Ishikawa (cell line): ENCODE measurements around the gene LGSN.

Source experiments
- CEBPB ChIP-seq: IDR thresholded peaks from 2 replicates; pipeline ENCODE4 v1.6.1; 2012
- CREB1 ChIP-seq: IDR thresholded peaks from 2 replicates; pipeline ENCODE4 v1.6.1; 2012; ENCODE audit warnings: low read depth
- EGR1 ChIP-seq: IDR thresholded peaks from 2 replicates; pipeline ENCODE4 v1.6.1; 2012
- EP300 ChIP-seq: IDR thresholded peaks from 2 replicates; pipeline ENCODE4 v1.6.1; 2012; ENCODE audit warnings: borderline replicate concordance
- FOXM1 ChIP-seq: IDR thresholded peaks from 2 replicates; pipeline ENCODE4 v1.6.1; 2012; ENCODE audit warnings: low read depth, borderline replicate concordance
- NFIC ChIP-seq: IDR thresholded peaks from 2 replicates; pipeline ENCODE4 v1.6.1; 2012
- RAD21 ChIP-seq: IDR thresholded peaks from 2 replicates; pipeline ENCODE4 v1.6.1; 2012; ENCODE audit warnings: low read depth
- TAF1 ChIP-seq: IDR thresholded peaks from 2 replicates; pipeline ENCODE4 v1.6.1; 2012; ENCODE audit warnings: low read depth, mild to moderate bottlenecking
- TCF12 ChIP-seq: IDR thresholded peaks from 2 replicates; pipeline ENCODE4 v1.6.1; 2012; ENCODE audit warnings: low read depth
- TEAD4 ChIP-seq: IDR thresholded peaks from 2 replicates; pipeline ENCODE4 v1.6.1; 2012
- YY1 ChIP-seq: IDR thresholded peaks from 2 replicates; pipeline ENCODE4 v1.6.1; 2012; ENCODE audit warnings: low read depth
- ZBTB7A ChIP-seq: IDR thresholded peaks from 2 replicates; pipeline ENCODE4 v1.6.1; 2012; ENCODE audit warnings: low read depth
- TF ChIP-seq, protein P1 (sequence below): IDR thresholded peaks from 2 replicates; pipeline ENCODE4 v1.6.1; 2012
- TF ChIP-seq, protein P2 (sequence below): IDR thresholded peaks from 2 replicates; pipeline ENCODE4 v1.6.1; 2012
- TF ChIP-seq, protein P3 (sequence below): IDR thresholded peaks from 2 replicates; pipeline ENCODE4 v1.6.1; 2012; ENCODE audit warnings: low read depth, mild to moderate bottlenecking

LGSN gene

DNA sequence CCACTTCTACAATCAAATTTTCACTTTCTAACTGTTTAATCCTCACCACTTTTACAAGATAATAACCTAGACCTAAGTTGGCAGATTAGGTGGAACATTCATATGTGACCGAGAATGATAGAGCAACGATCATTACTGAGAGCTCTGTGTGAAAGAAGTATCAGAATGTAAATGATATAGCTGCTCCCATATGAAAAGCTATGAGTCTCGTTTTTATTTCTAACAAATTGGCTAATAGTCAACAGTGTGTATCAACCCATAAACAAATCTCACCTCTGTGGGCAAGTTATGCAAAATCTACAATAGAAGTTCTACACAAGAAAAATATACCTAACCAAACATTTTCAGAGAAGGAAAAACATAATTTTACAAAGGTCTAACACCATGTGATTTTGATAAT is 3.7 kb downstream of the LGSN start:
- TF ChIP-seq, protein P1, sequence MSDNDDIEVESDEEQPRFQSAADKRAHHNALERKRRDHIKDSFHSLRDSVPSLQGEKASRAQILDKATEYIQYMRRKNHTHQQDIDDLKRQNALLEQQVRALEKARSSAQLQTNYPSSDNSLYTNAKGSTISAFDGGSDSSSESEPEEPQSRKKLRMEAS: no peak
- TF ChIP-seq TEAD4: no peak
- TF ChIP-seq TAF1: no peak
- no peak for TF ChIP-seq YY1
- TF ChIP-seq, protein P2, sequence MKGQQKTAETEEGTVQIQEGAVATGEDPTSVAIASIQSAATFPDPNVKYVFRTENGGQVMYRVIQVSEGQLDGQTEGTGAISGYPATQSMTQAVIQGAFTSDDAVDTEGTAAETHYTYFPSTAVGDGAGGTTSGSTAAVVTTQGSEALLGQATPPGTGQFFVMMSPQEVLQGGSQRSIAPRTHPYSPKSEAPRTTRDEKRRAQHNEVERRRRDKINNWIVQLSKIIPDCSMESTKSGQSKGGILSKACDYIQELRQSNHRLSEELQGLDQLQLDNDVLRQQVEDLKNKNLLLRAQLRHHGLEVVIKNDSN: no peak
- TF ChIP-seq CREB1: no peak
- no peak for TF ChIP-seq RAD21
- TF ChIP-seq, protein P3, sequence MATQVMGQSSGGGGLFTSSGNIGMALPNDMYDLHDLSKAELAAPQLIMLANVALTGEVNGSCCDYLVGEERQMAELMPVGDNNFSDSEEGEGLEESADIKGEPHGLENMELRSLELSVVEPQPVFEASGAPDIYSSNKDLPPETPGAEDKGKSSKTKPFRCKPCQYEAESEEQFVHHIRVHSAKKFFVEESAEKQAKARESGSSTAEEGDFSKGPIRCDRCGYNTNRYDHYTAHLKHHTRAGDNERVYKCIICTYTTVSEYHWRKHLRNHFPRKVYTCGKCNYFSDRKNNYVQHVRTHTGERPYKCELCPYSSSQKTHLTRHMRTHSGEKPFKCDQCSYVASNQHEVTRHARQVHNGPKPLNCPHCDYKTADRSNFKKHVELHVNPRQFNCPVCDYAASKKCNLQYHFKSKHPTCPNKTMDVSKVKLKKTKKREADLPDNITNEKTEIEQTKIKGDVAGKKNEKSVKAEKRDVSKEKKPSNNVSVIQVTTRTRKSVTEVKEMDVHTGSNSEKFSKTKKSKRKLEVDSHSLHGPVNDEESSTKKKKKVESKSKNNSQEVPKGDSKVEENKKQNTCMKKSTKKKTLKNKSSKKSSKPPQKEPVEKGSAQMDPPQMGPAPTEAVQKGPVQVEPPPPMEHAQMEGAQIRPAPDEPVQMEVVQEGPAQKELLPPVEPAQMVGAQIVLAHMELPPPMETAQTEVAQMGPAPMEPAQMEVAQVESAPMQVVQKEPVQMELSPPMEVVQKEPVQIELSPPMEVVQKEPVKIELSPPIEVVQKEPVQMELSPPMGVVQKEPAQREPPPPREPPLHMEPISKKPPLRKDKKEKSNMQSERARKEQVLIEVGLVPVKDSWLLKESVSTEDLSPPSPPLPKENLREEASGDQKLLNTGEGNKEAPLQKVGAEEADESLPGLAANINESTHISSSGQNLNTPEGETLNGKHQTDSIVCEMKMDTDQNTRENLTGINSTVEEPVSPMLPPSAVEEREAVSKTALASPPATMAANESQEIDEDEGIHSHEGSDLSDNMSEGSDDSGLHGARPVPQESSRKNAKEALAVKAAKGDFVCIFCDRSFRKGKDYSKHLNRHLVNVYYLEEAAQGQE: no peak
- no peak for TF ChIP-seq ZBTB7A

DNA sequence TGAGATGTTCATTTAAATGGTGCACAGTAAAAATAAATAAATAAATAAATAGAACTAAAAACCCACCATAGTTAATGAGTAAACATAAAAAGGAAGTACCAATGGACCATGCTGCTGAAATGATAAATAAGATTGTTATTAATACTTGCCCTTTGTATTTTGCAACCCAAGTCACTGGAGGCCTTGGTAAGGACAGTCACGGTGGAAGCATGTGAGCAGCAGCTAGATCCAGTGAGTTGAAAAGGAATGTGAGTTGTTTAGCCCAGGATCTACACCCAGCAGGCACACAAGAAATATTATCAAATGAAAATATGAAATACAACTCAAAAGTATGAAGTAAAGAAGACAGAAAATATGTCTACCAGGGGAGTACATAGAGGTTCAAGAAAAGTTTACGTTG is 6.7 kb downstream of the LGSN start:
- TF ChIP-seq CREB1 (no peak), CEBPB (no peak), FOXM1 (no peak), TAF1 (no peak), NFIC (no peak), TEAD4 (no peak), RAD21 (no peak), YY1 (no peak), EGR1 (no peak), EP300 (no peak), ZBTB7A (no peak), TCF12 (no peak)
- TF ChIP-seq, protein P1: no peak
- TF ChIP-seq, protein P2: no peak
- TF ChIP-seq, protein P3: no peak

DNA sequence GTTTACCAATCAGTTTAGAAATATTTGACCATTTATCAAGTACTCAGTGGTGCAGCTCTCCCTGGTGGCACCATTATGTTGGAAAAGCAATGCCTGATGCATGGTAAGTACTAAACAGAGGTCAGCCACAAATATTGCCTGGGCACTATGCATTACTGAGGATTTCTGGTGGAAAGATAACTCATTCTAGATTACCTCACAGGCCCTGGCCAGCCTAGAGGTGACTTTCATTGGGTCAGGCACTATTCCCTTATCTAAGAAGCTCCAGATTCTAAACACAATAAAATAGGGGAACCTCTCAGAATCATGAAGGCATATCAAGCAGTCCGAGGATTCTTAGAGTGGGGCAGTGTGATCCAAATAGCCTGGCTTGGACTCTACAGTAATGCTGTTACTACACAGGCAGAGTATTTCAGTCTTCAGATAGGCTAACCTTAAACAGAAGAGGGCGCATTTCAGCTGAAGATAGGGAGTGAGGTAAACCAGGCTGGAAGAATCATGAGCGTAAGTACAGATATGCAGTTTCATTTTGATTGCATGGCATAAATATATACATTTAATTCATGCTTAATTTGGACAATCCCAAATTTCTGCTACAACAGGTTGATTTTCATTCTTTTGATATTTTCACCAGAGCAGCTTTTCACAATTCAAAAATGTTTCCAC is 12.1 kb downstream of the LGSN start:
- TF ChIP-seq FOXM1 (no peak), RAD21 (peak; percentile 61)

DNA sequence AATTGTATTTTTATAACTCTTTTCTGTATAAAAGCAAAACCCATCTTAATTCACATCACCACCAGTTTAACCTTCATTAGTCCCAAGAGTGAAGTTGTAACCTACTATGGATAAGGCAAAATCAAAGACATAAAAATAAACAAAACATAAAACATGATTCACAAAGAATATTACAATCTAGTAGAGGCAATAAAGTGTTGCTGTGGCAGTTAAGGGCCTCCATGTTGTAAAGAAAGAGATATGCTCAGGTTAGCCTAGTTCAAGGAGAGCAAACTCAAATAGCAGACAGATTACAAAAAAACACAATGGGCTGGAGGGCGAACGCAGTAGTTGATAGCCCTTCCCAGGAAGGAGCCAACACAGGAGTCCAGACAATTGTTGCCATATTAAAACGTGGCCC is 13.4 kb downstream of the LGSN start:
- no peak for TF ChIP-seq CREB1
- no peak for TF ChIP-seq FOXM1
- no peak for TF ChIP-seq NFIC
- TF ChIP-seq, protein P1: no peak
- TF ChIP-seq TEAD4: no peak
- TF ChIP-seq EGR1: no peak
- no peak for TF ChIP-seq TCF12
- no peak for TF ChIP-seq TAF1
- TF ChIP-seq, protein P3: no peak
- TF ChIP-seq EP300: no peak
- TF ChIP-seq, protein P2: no peak
- TF ChIP-seq ZBTB7A: no peak
- no peak for TF ChIP-seq RAD21
- TF ChIP-seq CEBPB: no peak
- no peak for TF ChIP-seq YY1
